LHCN-M2 (cell line): Measurements from ENCODE around the gene EIPR1. TPM values are rescaled to one million over a fixed set of nuclear protein-coding genes. Genes with fewer than 3 reads are reported as not detected.

ENCODE experiments used
- DNase-seq: peaks from one replicate; pipeline ENCODE4 v3.0.0-alpha.2; 2012; ENCODE audit warnings: low read depth
- total RNA-seq: library from RNA; depleted of rRNA; stranded (reverse); fragments of >200 nt; gene quantifications from 2 replicates; pipeline ENCODE4 v1.2.3, GENCODE V29; 2014

The EIPR1 gene
- total RNA-seq, 1 experiment from 2014 or later: 77.5 TPM

GRCh38 chr2:3324404-3325281, 53.0 kb downstream of the EIPR1 start:
- DNase-seq: no peak

DNA sequence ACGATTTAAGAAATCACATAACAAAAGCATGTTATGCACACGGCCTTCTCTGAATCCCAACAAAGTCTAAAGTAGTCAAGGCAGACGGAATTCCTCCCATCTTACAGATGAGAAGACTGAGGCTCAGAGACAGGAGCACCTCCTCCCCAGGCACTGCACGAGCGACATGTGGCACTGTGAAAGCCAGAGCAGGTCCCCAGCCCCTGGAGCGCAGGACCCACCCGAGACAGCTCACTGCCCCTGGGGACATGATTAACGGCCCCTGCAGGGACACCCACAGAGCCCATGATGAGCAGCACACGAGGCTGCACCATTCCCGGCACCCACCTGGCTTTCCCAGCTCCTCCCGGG, 53.6 kb downstream of the EIPR1 start:
- DNase-seq: no peak

DNA sequence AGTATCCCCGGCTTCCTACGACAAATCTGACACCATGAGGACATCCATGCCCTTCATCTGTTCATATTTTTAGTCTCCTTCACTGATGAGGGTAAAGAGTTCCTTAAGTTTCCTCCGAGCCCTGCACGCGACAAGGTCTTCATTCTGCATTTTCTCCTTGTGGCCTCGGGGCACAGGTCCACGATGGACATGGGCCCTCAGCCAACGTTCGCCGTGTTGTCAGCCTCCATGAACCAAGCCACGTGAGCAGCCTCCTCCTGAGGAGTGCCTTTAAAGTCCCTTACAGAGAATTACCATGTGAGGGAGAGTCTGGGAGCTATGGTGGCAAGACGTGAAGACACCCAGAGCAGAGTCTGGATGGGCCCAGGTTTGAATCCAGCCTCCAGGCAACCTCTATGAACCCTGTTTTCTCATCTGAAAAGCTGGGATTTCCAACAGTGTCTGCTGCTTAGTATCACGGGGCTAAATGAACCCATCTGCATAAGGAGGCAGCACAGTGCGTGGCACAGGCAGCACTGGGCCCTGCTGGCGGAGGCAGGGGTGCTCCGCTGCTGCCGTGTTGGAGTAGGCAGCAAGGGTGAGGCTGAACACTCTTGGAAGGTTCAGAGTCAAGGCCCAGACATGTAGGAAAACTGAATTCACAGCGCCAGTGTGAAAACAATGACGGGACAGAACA, 54.1 kb downstream of the EIPR1 start:
- DNase-seq: no peak

DNA sequence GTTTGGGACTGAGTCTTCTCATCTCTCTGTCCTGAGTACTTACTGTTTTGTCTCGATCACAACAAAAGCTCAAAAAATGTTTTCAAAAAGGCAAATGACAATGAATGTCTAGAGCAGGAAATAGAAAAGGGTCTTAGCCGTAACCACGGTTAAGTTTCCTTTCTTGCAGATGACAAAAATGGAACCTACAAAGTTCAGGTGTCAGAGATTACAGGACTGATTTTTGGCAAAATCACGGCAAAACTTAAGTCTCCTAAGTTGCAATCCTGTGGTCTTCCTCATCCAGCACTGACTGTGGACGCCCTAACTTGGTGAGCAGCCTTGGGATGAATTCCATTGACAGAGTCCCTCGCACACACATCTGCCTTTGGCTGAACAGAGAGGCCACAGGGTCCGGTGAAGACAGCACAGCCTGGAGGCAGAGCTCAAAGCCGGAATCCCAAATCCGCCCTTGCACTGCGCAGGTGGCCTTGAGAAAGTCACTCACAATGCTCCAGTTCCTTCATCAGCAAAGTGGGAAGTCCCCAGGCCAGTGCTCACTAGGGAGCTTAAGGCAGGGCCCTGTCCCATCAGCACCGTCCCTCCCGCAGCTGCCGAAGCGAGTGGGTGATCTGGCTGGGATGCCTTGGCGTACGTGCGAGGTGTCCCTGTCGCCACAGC, 55.2 kb downstream of the EIPR1 start:
- no peak for DNase-seq

DNA sequence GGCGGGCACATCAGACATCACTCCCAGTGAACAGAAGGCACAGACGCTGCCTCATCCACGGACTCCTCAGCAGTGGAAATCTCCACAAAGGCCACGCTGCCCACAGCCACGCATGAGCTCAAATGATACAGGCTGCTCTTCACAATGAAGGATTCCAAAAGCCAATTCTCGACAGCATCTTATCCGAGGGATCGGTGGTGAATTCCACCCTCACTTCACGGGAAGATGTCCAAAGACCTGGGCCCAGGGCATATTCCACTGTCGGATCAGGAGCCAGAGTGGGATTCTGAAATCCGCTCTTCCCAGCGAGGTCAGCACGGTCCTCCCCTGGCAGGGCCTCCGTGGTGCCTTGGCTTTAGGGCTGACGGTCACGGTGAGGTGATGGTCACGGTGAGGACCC, 55.8 kb downstream of the EIPR1 start:
- no peak for DNase-seq

GRCh38 chr2:3320910-3321605, 56.6 kb downstream of the EIPR1 start:
- no peak for DNase-seq

DNA sequence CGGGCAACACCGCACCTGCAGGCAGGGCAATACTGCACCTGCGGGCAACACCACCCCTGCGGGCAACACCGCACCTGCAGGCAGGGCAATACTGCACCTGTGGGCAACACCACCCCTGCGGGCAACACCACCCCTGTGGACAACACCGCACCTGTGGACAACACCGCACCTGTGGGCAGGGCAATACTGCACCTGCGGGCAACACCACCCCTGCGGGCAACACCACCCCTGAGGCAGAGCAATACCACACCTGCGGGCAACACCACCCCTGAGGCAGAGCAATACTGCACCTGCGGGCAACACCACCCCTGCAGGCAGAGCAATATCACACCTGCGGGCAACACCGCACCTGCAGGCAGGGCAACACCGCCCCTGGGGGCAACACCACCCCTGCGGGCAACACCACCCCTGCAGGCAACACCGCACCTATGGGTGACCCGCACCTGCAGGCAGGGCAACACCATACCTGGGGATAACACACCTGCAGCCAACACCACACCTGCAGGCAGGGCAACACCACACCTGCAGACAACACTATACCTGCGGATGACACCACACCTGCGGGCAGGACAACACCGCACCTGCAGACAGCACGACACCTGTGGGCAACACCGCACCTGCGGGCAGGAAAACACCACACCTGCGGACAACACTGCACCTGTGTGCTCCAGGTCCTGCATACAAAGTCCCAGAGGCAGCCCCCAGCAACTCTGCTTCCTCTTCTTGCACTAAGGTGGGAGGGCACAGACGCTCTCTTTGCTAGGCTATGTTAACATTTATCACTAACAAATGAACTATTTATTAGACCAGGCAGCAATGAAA, 57.7 kb downstream of the EIPR1 start:
- DNase-seq: no peak

GRCh38 chr2:3319134-3319533, 58.5 kb downstream of the EIPR1 start:
- no peak for DNase-seq

DNA sequence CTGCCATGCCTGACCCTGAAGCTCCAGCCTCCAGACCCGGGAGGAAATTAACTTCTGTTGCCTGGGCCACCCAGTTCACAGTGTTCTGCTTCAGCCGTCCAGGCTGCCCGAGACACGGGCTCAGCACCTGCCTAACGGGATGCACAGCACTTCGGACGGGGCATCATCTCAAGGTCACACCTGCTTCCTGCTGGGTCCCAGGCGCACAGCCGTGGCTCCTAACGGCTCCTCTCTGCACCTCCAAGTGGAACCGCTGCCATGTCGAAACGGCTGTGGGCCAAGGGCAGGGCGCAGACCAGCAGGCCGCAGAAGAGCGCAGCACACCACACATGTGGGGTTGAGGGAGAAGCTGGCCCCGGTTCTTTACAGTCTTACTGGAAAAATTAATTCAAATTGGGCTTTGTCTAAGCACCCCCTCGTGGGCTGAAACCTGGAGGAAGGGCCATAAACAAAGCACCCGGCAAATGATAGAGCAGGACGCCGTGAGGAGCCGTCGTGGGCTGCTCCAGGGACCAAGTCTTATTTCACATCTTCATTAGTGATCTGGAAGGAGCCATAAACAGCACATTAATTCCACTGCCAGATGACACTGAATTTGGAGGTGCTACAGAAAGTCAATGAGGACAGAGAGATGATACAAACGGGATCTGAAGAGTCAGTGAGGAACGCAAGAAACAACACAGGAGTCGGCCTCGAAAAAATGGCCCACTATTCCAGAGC, 59.6 kb downstream of the EIPR1 start:
- DNase-seq: no peak

DNA sequence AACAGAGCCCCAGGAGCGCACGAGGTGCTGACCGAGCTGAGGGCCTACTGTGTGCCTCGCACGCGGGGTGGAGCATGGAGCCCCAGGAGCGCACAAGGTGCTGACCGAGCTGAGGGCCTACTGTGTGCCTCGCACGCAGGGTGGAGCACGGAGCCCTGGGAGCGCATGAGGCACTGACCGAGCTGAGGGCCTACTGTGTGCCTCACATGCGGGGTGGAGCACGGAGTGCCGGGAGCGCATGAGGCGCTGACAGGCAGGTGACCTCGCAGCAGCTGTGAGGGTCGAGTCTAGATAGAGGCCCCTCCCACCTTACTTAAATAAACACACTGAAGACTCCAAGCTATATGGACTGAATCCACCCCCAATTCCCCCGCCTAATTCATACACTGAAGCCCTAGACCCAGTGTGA, 60.3 kb downstream of the EIPR1 start:
- DNase-seq: no peak

GRCh38 chr2:3316456-3317276, 61.0 kb downstream of the EIPR1 start:
- no peak for DNase-seq

GRCh38 chr2:3314626-3315025, 63.0 kb downstream of the EIPR1 start:
- DNase-seq: no peak

GRCh38 chr2:3313781-3314375, 63.7 kb downstream of the EIPR1 start:
- DNase-seq: no peak

DNA sequence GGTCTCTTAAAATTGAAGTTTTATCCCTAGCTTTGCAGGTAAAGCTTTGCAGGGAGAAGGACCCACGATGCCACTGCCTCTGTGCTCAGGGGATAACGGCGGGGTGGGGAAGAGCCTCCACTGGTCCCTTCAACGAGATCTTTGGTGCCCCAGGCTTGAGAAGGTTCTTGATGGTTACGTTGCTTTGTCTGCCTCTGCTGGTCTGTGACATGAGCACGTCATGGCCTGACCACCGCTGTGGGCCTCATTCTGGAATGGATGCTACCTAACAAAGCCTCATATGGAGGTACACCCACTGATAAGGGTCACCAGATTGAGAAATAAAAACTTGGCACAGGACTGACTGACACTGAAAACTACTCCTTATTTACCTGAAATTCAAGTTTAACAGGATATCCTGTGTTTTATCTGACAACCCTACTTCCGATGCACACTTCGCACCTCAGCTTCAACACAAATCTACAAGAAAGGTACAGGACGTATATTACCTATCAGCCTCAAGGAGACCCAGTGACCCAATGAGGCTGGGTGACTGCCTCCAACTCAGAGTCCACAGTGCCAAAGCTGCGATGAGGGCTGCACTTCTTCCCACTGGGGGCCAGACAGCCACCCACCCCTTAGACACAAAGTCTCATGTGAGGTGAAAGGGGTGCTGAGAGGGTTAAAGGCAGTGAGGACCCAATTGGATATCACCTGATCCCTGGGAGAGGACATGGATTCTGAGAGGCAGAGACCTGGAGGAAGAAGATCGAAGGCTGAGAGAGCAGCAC, 64.9 kb downstream of the EIPR1 start:
- DNase-seq: no peak

DNA sequence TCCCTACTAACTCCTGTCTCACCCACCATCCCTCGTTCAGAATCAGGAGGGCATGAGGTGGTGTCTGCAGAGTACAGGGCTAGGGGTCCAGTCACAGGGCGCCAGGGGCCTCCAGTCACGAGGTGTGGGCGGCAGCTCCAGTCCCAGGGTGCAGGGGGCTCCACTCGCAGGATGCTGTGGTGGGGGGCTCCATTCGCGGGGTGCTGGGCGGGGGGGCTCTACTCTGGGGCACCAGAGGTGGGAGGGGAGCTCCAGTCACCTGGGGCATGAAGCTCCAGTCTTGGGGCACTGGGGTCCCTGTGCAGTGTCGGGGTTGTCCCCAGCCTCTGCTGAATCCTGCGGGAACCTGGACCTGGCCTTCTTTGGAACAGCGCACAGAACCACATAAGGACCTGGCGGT, 66.0 kb downstream of the EIPR1 start:
- DNase-seq: no peak

- DNase-seq: no peak
Observed at GRCh38 chr2:3309496-3310355, 67.9 kb downstream of the EIPR1 start.

DNA sequence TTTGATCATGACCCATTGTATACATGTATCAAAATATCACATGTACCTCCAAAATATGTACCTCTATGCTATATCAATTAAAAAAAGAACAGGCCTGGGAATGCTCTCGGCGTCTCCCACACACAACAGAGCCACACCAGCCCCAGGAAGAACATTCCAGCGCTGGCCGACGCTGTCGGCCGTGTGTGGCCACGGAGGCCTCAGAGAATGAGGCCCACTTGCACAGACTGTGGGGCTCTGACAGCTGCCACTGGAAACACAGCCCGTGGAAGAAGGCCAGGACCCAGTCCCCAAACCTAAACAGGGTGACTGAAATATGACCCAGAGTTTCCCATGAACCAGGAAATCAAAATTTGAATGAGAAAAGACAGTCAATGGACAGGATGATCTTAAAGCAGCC, 69.7 kb downstream of the EIPR1 start:
- no peak for DNase-seq
